Measurements from ENCODE around the gene ELFN1. TPM values are rescaled to one million over a fixed set of nuclear protein-coding genes. Genes with fewer than 3 reads are reported as not detected.

The ELFN1 gene
- total RNA-seq, 6 donors from 2014 or later = 0.11 to 3.0 (median 0.30) TPM; not detected in 1

DNA sequence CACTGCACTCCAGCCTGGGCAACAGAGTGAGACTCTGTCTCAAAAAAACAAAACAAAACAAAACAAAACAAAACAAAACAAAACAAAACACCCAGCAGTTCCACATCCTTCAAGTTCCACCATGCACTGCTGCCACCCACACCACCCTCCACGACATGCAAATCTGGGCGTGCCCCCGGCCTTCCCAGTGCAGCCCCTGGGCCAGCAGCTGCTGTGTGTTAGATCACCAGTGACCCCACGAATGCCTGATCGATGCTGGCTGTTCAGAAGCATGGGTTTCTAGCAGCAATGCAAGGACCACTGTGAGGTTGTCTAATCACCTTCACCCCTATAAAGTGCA lies 36.3 kb downstream of the ELFN1 start:
- no peak overlapping the region for H3K4me3 ChIP-seq
- H3K4me1 ChIP-seq = no peaks in the 10 kb centered on the region
- 71 to 94% methylated on average over 4 to 5 of the region's 5 CpGs for WGBS, 2 donors
- DNase-seq = peak in 1 of 2 donors; percentile 69
- no peaks in the 10 kb centered on the region for H3K36me3 ChIP-seq
- no peak for TF ChIP-seq CTCF (IDR thresholded peaks at IDR 0.05)
- TF ChIP-seq EP300 (IDR thresholded peaks at IDR 0.05) = no peak
- no peak for TF ChIP-seq POLR2AphosphoS5 (IDR thresholded peaks at IDR 0.05)
- TF ChIP-seq POLR2A (IDR thresholded peaks at IDR 0.05) = no peak
- H3K9me3 ChIP-seq = peaks cover 10 to 28% (median 18%) of the 10 kb centered on the region in 4 donors
- H3K27me3 ChIP-seq = no peaks in the 10 kb centered on the region
- no peak overlapping the region for H3K27ac ChIP-seq
- no peak for ATAC-seq (ENCODE audit: low FRiP score in 2 of 2)

GRCh38 chr7:1706721-1707613 lies 36.9 kb downstream of the ELFN1 start:
- 79 to 87% methylated on average over 22 to 26 of the region's 33 CpGs for WGBS, 2 donors
- no peaks in the 10 kb centered on the region for H3K27me3 ChIP-seq
- no peaks in the 10 kb centered on the region for H3K4me1 ChIP-seq
- H3K27ac ChIP-seq = no peak overlapping the region
- TF ChIP-seq POLR2AphosphoS5 (IDR thresholded peaks at IDR 0.05) (no peak), POLR2A (IDR thresholded peaks at IDR 0.05) (no peak), CTCF (IDR thresholded peaks at IDR 0.05) (no peak), EP300 (IDR thresholded peaks at IDR 0.05) (no peak)
- ATAC-seq (ENCODE audit: low FRiP score in 2 of 2) (no peak), DNase-seq (peak in 1 of 2 donors; percentile 76)
- peaks cover 10 to 26% (median 17%) of the 10 kb centered on the region in 4 donors for H3K9me3 ChIP-seq
- no peak overlapping the region for H3K4me3 ChIP-seq
- H3K36me3 ChIP-seq = no peaks in the 10 kb centered on the region

- ATAC-seq (ENCODE audit: low FRiP score in 2 of 2) = no peak
- TF ChIP-seq POLR2A (IDR thresholded peaks at IDR 0.05) (no peak), EP300 (IDR thresholded peaks at IDR 0.05) (no peak), POLR2AphosphoS5 (IDR thresholded peaks at IDR 0.05) (no peak), CTCF (IDR thresholded peaks at IDR 0.05) (no peak)
- no peak for DNase-seq
- H3K9me3 ChIP-seq = peaks cover 5 to 16% (median 9%) of the 10 kb centered on the region in 4 donors
- H3K4me3 ChIP-seq = no peak overlapping the region
- H3K27ac ChIP-seq = no peak overlapping the region
- WGBS, 2 donors = 74 to 84% methylated on average over 15 to 17 of the region's 17 CpGs
- no peaks in the 10 kb centered on the region for H3K36me3 ChIP-seq
- H3K27me3 ChIP-seq = no peaks in the 10 kb centered on the region
- H3K4me1 ChIP-seq = peaks cover 0 to under 1% (median 0%) of the 10 kb centered on the region in 4 donors
These were observed 37.9 kb downstream of the ELFN1 start for GRCh38 chr7:1707756-1708595.

DNA sequence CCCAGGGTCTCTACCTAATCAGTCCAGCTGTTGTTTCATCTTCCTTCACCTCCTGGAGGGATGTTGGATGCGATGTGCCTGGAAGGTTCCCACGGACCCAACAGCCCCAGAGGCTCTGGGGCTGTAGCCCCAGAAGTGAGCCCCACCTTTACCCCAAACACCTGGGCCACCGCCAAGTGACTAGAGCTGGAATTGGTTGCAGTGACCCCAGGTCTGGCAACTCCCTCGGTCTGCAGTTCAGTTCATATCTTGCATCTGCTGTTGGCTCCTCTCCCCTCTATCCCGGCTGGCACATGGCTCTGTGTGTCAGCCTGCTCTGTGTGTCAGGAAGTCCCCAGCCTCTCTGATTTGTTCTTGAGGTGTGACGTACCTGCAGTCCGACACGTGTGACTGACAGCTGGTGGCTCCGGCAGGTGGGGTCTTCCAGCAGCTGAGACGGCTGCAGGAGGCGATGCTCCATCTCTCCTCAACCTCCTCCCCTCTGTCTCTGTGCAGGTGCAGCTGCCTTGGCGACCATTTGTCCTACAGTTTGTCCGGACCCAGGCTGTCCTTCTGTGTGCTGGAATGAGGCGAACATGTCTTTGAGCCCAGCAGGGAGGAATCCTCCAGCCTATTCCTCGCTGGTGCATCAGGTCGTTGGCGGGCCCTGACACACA lies 38.6 kb downstream of the ELFN1 start:
- 92 to 95% methylated on average over 6 to 17 of the region's 17 CpGs for WGBS, 2 donors
- no peak for TF ChIP-seq POLR2AphosphoS5 (IDR thresholded peaks at IDR 0.05)
- no peak for TF ChIP-seq POLR2A (IDR thresholded peaks at IDR 0.05)
- no peak for TF ChIP-seq CTCF (IDR thresholded peaks at IDR 0.05)
- no peak for TF ChIP-seq EP300 (IDR thresholded peaks at IDR 0.05)
- Histone ChIP-seq H3K27me3 (no peaks in the 10 kb centered on the region), H3K4me1 (peaks cover 0 to 8% (median 2%) of the 10 kb centered on the region in 4 donors), H3K36me3 (no peaks in the 10 kb centered on the region), H3K27ac (no peak overlapping the region), H3K9me3 (peaks cover 5 to 16% (median 8%) of the 10 kb centered on the region in 4 donors), H3K4me3 (no peak overlapping the region)
- DNase-seq = peak in 1 of 2 donors; percentile 7
- ATAC-seq (ENCODE audit: low FRiP score in 2 of 2) = no peak
